Panc1 (cell line): Measurements from ENCODE around the gene SLC4A8. TPM values are rescaled to one million over a fixed set of nuclear protein-coding genes. Genes with fewer than 3 reads are reported as not detected.
"Not testable (repeated sequence)": the region's sequence is repeated elsewhere in the genome, so short reads cannot be mapped to it uniquely, and the experiment has no call there.

Source experiments
- ATAC-seq: fragments of 200-7000 bp; cut with Tn5 transposase; 2 replicates; pipeline ENCODE4 v1.9.1; 2020; ENCODE audit warnings: mild to moderate bottlenecking, moderate library complexity
- BruUV-seq: library from RNA; stranded (reverse); fragments of 400-500 nt; replicated peaks from 2 replicates; lab custom pipeline; 2021; lab: Mats Ljungman, UMichigan
- CTCF ChIA-PET: fragments of 300-600 bp; sonication (Branson Sonifier 250); formaldehyde crosslinking; loops from one replicate; lab custom pipeline; 2022; ENCODE audit warnings: antibody characterized with exemption; lab: Charles Lee
- POLR2A ChIA-PET: fragments of 300-600 bp; sonication (Branson Sonifier 250); formaldehyde crosslinking; loops from one replicate; lab custom pipeline; 2022; ENCODE audit warnings: antibody characterized with exemption; lab: Charles Lee
- DNase-seq: peaks from one replicate; pipeline ENCODE4 v3.0.0-alpha.2; 2010; ENCODE audit warnings: low read depth, low spot score
- H3K27ac ChIP-seq: 2 replicates; pipeline ENCODE4 v1.5.1; 2011; ENCODE audit warnings: mild to moderate bottlenecking, low read length, inconsistent platforms
- H3K27me3 ChIP-seq: fragments of 200-500 bp; sonication (Bioruptor generic); 2 replicates; pipeline ENCODE4 v1.6.0; 2014; ENCODE audit warnings: low read length, inconsistent platforms; ENCODE audit not compliant: control insufficient read depth, insufficient read depth
- H3K36me3 ChIP-seq: fragments of 200-500 bp; sonication (Bioruptor generic); 2 replicates; pipeline ENCODE4 v1.5.1; 2014; ENCODE audit warnings: inconsistent platforms, mild to moderate bottlenecking, low read length, moderate library complexity; ENCODE audit not compliant: control insufficient read depth, insufficient read depth
- H3K4me1 ChIP-seq: 2 replicates; pipeline ENCODE4 v1.5.1; 2011; ENCODE audit warnings: inconsistent platforms, mild to moderate bottlenecking, low read length, moderate library complexity; ENCODE audit not compliant: control insufficient read depth, insufficient read depth
- H3K4me3 ChIP-seq, 2 experiments: 2 replicates each; pipeline ENCODE4 v1.5.1; 2011 to 2012; ENCODE audit warnings: low read depth in 2 of 2, low read length in 2 of 2, mild to moderate bottlenecking in 2 of 2, inconsistent platforms in 1 of 2, moderate library complexity in 1 of 2
- H3K9me3 ChIP-seq: fragments of 200-500 bp; sonication (Bioruptor generic); 2 replicates; pipeline ENCODE4 v1.5.1; 2014; ENCODE audit warnings: low read depth, mild to moderate bottlenecking, inconsistent platforms, low read length, moderate library complexity; ENCODE audit not compliant: control insufficient read depth, insufficient read depth
- POLR2AphosphoS5 ChIP-seq: IDR thresholded peaks from 2 replicates; pipeline ENCODE4 v1.6.1; 2012; ENCODE audit warnings: mild to moderate bottlenecking, low read depth, low read length, moderate library complexity
- SIN3A ChIP-seq: IDR thresholded peaks from 2 replicates; pipeline ENCODE4 v1.6.1; 2012; ENCODE audit warnings: low read depth, mild to moderate bottlenecking, low read length, moderate library complexity, borderline replicate concordance; ENCODE audit not compliant: insufficient read depth
- TCF7L2 ChIP-seq: IDR thresholded peaks from 2 replicates; pipeline ENCODE4 v1.6.1; 2011; ENCODE audit warnings: mild to moderate bottlenecking, low read depth, low read length, inconsistent platforms
- in situ Hi-C: cut with HindIII; loops from 2 replicates; pipeline ENCODE4 v1.10.0; 2016; ENCODE audit warnings: low sequenced_read_pairs, low pct_unique_long_range_greater_than_20kb
- intact Hi-C: fragments of 100-400 bp; cut with micrococcal nuclease; formaldehyde crosslinking; loops from one replicate; pipeline ENCODE4 v1.10.0; 2022; ENCODE audit not compliant: unreplicated experiment
- total RNA-seq: library from RNA; stranded (reverse); gene quantifications from one replicate; pipeline ENCODE4 v1.2.1, GENCODE V29; 2021; ENCODE audit not compliant: unreplicated experiment
- TF ChIP-seq, protein P1 (sequence below): fragments of 450-650 bp; IDR thresholded peaks from 2 replicates; pipeline ENCODE4 v1.5.1; 2017; ENCODE audit warnings: mild to moderate bottlenecking
- TF ChIP-seq, protein P2 (sequence below), 2 experiments: IDR thresholded peaks; 2 replicates each; pipeline ENCODE4 v1.6.1; 2011 to 2012; ENCODE audit warnings: low read depth in 2 of 2, control low read depth in 1 of 2, low read length in 1 of 2, mild to moderate bottlenecking in 1 of 2, moderate library complexity in 1 of 2; ENCODE audit not compliant: insufficient read depth in 1 of 2

SLC4A8 gene
- total RNA-seq, 1 experiment from 2014 or later = 18.8 TPM

DNA sequence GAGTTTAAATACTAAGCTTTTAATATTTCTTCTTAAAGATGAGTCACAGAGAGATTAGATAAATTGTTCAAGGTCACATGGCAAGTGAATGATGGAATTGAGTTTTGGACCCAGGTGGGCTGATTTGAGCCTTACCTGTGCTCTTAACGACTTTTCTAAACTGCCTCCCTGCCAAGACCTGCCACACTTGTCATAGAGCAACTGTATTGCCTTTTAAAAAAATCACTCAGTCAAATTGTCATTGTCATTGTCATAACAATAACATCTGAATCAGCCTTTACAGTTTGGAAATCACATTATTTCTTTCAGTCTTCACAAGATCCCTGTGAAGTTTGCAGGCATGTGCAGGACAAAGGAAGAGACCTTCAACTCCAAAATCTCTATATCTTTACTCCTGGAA, 25.7 kb downstream of the SLC4A8 start:
- no peak for ATAC-seq
- TF ChIP-seq POLR2AphosphoS5 = no peak
- TF ChIP-seq SIN3A = no peak
- TF ChIP-seq, protein P1, sequence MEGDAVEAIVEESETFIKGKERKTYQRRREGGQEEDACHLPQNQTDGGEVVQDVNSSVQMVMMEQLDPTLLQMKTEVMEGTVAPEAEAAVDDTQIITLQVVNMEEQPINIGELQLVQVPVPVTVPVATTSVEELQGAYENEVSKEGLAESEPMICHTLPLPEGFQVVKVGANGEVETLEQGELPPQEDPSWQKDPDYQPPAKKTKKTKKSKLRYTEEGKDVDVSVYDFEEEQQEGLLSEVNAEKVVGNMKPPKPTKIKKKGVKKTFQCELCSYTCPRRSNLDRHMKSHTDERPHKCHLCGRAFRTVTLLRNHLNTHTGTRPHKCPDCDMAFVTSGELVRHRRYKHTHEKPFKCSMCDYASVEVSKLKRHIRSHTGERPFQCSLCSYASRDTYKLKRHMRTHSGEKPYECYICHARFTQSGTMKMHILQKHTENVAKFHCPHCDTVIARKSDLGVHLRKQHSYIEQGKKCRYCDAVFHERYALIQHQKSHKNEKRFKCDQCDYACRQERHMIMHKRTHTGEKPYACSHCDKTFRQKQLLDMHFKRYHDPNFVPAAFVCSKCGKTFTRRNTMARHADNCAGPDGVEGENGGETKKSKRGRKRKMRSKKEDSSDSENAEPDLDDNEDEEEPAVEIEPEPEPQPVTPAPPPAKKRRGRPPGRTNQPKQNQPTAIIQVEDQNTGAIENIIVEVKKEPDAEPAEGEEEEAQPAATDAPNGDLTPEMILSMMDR = no peak
- TF ChIP-seq TCF7L2 = no peak
- TF ChIP-seq, protein P2, sequence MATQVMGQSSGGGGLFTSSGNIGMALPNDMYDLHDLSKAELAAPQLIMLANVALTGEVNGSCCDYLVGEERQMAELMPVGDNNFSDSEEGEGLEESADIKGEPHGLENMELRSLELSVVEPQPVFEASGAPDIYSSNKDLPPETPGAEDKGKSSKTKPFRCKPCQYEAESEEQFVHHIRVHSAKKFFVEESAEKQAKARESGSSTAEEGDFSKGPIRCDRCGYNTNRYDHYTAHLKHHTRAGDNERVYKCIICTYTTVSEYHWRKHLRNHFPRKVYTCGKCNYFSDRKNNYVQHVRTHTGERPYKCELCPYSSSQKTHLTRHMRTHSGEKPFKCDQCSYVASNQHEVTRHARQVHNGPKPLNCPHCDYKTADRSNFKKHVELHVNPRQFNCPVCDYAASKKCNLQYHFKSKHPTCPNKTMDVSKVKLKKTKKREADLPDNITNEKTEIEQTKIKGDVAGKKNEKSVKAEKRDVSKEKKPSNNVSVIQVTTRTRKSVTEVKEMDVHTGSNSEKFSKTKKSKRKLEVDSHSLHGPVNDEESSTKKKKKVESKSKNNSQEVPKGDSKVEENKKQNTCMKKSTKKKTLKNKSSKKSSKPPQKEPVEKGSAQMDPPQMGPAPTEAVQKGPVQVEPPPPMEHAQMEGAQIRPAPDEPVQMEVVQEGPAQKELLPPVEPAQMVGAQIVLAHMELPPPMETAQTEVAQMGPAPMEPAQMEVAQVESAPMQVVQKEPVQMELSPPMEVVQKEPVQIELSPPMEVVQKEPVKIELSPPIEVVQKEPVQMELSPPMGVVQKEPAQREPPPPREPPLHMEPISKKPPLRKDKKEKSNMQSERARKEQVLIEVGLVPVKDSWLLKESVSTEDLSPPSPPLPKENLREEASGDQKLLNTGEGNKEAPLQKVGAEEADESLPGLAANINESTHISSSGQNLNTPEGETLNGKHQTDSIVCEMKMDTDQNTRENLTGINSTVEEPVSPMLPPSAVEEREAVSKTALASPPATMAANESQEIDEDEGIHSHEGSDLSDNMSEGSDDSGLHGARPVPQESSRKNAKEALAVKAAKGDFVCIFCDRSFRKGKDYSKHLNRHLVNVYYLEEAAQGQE (IDR thresholded peaks at IDR 0.05; ENCODE audit: insufficient read depth in 1 of 2, low read depth in 2 of 2, low read length in 1 of 2) = no peak
- H3K4me1 ChIP-seq = no peaks in the 10 kb centered on the region
- no peaks in the 10 kb centered on the region for H3K27me3 ChIP-seq
- H3K4me3 ChIP-seq = no peak overlapping the region
- no peak overlapping the region for H3K27ac ChIP-seq
- in situ Hi-C loops (no loop called here), intact Hi-C loops (no loop called here)
- no peak for DNase-seq
- ChIA-PET CTCF (no interaction called here), POLR2A (no interaction called here)
- no peaks in the 10 kb centered on the region for H3K9me3 ChIP-seq
- H3K36me3 ChIP-seq = no peaks in the 10 kb centered on the region
- BruUV-seq = no TSS peak

DNA sequence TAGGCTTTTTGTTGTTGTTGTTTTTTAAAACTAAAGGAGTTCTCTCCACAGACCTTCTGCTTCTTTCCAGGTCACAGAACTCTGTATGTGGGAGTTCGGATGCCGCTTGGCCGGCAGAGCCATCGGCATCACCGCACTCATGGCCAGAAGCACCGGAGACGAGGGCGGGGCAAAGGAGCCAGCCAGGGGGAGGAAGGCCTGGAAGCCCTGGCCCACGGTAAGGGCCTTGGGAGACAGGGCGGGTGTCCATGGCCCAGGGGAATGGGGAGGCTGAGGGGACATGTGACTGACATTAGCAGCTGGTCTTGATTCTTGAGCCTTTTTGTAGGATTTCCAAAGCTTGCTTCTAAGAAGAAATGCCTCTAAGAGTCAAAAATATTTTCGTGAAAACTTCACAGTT, 26.2 kb downstream of the SLC4A8 start:
- Histone ChIP-seq H3K9me3 (no peaks in the 10 kb centered on the region), H3K27me3 (no peaks in the 10 kb centered on the region), H3K4me1 (no peaks in the 10 kb centered on the region), H3K4me3 (no peak overlapping the region), H3K36me3 (no peaks in the 10 kb centered on the region), H3K27ac (no peak overlapping the region)
- POLR2A ChIA-PET = no interaction called here
- CTCF ChIA-PET = no interaction called here
- no peak for DNase-seq
- intact Hi-C loops (no loop called here), in situ Hi-C loops (no loop called here)
- TF ChIP-seq POLR2AphosphoS5 (no peak), SIN3A (no peak), TCF7L2 (no peak)
- TF ChIP-seq, protein P2 (IDR thresholded peaks at IDR 0.05; ENCODE audit: insufficient read depth in 1 of 2, low read depth in 2 of 2, low read length in 1 of 2) = no peak
- TF ChIP-seq, protein P1 = no peak
- no TSS peak for BruUV-seq
- ATAC-seq = no peak

DNA sequence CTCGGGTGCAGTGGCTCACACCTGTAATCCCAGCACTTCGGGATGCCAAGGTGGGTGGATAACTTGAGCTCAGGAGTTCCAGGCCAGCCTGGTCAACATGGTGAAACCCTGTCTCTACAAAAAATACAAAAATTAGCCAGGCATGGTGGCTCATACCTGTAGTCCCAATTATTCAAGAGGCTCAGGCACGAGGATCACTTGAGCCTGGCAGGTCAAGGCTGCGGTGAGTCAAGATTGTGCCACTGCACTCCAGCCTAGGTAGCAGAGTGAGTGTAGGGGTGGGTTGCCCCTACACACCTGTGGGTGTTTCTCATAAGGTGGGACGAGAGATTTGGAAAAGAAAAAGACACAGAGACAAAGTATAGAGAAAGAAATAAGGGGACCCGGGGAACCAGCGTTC, 29.4 kb downstream of the SLC4A8 start:
- H3K27ac ChIP-seq, H3K27me3 ChIP-seq, intact Hi-C loops, CTCF ChIA-PET, H3K9me3 ChIP-seq, BruUV-seq, H3K4me1 ChIP-seq, H3K4me3 ChIP-seq, DNase-seq, H3K36me3 ChIP-seq, ATAC-seq, in situ Hi-C loops, POLR2A ChIA-PET: not testable (repeated sequence)

DNA sequence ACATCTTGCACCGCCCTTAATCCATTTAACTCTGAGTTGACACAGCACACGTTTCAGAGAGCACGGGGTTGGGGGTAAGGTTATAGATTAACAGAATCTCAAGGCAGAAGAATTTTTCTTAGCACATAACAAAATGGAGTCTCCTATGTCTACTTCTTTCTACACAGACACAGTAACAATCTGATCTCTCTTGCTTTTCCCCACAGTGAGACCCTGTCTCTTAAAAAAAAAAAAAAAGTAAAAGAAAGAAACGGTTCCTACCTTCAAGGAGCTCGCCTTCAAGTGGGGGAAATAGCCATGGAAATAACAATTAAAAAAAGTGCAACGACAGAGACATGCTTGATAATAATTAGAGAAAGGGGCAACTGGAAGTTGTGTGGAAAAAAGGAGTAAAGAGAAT, 30.4 kb downstream of the SLC4A8 start:
- not testable (repeated sequence) for BruUV-seq

More for the DNA sequence above, 30.4 kb downstream of the SLC4A8 start:
- DNase-seq, H3K27me3 ChIP-seq, CTCF ChIA-PET, H3K9me3 ChIP-seq, in situ Hi-C loops, ATAC-seq, H3K4me1 ChIP-seq, H3K4me3 ChIP-seq, H3K36me3 ChIP-seq, intact Hi-C loops, H3K27ac ChIP-seq, POLR2A ChIA-PET: not testable (repeated sequence)
